Measurements from ENCODE around the gene BASP1.
A peak's percentile ranks its signal among the peaks of the same experiment; 100 is the strongest.

BASP1 gene

GRCh38 chr5:17230808-17231525, 13.5 kb downstream of the BASP1 start (continued):
- TF ChIP-seq ZNF518A (tag by site-specific recombination; conservative IDR thresholded peaks at IDR 0.05; ENCODE audit: low read depth) = no peak
- TF ChIP-seq ZNF398 (tag by site-specific recombination; IDR thresholded peaks at IDR 0.05) = no peak
- no peak for TF ChIP-seq ZNF785 (tag by site-specific recombination; IDR thresholded peaks at IDR 0.05)
- no peak for TF ChIP-seq ZNF707 (tag by site-specific recombination; IDR thresholded peaks at IDR 0.05)
- no peak for TF ChIP-seq ZNF664 (tag by site-specific recombination; IDR thresholded peaks at IDR 0.05)
- TF ChIP-seq REST (tag by site-specific recombination; IDR thresholded peaks at IDR 0.05) = no peak
- no peak for TF ChIP-seq ZNF639 (tag by site-specific recombination; IDR thresholded peaks at IDR 0.05)
- TF ChIP-seq PRDM6 (tag by site-specific recombination; IDR thresholded peaks at IDR 0.05) = peak; percentile 90
- no peak for TF ChIP-seq ZFP3 (tag by site-specific recombination; IDR thresholded peaks at IDR 0.05; ENCODE audit: low read depth)
- no peak for TF ChIP-seq ZNF18 (tag by site-specific recombination; IDR thresholded peaks at IDR 0.05)
- TF ChIP-seq ZNF140 (tag by site-specific recombination; IDR thresholded peaks at IDR 0.05) = no peak
- 0 out of 2 replicates have a peak, but pooled peaks have one; percentile 14 for TF ChIP-seq ZNF610 (tag by site-specific recombination; IDR thresholded peaks at IDR 0.05; ENCODE audit: borderline replicate concordance)
- 0 out of 2 replicates have a peak, but pooled peaks have one; percentile 42 for TF ChIP-seq OVOL3 (tag by site-specific recombination; IDR thresholded peaks at IDR 0.05)
- no peak for TF ChIP-seq SCRT1 (tag by site-specific recombination; IDR thresholded peaks at IDR 0.05; ENCODE audit: borderline replicate concordance)
- TF ChIP-seq ZNF311 (tag by site-specific recombination; IDR thresholded peaks at IDR 0.05; ENCODE audit: borderline replicate concordance) = no peak
- TF ChIP-seq GLI4 (tag by site-specific recombination; IDR thresholded peaks at IDR 0.05) = no peak
- TF ChIP-seq ZNF629 (tag by site-specific recombination; IDR thresholded peaks at IDR 0.05) = no peak
- no peak for TF ChIP-seq ZNF692 (tag by site-specific recombination; IDR thresholded peaks at IDR 0.05)
- no peak for TF ChIP-seq ZSCAN5A (tag by site-specific recombination; IDR thresholded peaks at IDR 0.05)
- no peak for TF ChIP-seq ZNF366 (tag by site-specific recombination; conservative IDR thresholded peaks at IDR 0.05)

Measured in HEK293 (cell line).